Activated T-helper 1 cell treated with anti-CD3 and anti-CD28 coated beads, Interleukin-2, amount 50 U/mL, for 16 hours (primary cell): ENCODE results near the gene POU3F2.

Source experiments
- DNase-seq, 2 donors: peaks; one replicate each; pipeline ENCODE4 v3.0.0-alpha.2; 2020; ENCODE audit warnings: low read depth in 1 of 2, low spot score in 1 of 2

POU3F2 gene

DNA sequence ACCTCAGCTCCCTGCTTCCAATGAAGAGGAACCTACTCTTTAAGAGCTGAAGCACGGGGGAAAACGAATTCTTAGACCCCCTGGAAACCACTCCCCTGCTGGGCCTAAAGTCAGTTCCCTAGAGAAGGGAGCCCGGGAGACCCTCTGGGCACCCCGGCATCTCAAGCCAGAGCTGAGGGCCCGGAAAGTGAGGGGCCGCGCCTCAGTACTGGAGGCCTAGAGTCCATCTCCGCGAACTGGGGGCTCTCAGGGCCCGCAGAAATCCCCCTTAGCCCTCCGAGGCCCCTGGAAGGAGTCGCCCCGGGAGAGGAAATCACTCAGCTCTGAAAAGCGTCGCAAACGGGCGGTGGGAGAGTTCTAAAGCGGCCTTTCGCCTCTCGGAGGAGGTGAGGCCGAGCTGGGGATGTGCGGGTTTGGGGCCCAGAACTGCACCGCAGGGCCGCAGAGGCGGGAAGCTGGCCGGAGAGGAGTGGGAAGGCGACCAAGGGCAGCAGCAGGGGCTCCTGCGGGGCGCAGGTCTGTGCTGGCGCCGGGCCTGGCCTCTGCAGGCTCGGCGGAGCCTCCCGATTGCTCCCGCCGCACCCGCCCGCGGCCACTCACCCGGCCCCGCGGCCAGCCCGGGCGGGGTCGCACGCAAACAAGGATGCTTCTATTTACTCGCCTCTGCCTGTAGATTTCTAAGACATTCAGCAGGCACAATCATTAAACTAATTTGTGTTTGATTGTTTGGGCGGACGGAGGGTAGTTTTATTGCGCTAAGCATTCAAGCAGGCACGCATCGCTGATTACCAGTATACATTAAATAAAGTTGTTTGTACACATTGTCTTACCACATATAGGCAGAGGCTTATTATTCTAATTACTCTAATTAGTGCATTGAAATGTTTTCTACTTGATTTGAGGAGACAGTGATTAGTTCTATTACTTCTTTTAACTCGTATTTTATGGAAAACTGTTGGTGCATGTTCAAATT lies 9.2 kb downstream of the POU3F2 start:
- DNase-seq = no peak

DNA sequence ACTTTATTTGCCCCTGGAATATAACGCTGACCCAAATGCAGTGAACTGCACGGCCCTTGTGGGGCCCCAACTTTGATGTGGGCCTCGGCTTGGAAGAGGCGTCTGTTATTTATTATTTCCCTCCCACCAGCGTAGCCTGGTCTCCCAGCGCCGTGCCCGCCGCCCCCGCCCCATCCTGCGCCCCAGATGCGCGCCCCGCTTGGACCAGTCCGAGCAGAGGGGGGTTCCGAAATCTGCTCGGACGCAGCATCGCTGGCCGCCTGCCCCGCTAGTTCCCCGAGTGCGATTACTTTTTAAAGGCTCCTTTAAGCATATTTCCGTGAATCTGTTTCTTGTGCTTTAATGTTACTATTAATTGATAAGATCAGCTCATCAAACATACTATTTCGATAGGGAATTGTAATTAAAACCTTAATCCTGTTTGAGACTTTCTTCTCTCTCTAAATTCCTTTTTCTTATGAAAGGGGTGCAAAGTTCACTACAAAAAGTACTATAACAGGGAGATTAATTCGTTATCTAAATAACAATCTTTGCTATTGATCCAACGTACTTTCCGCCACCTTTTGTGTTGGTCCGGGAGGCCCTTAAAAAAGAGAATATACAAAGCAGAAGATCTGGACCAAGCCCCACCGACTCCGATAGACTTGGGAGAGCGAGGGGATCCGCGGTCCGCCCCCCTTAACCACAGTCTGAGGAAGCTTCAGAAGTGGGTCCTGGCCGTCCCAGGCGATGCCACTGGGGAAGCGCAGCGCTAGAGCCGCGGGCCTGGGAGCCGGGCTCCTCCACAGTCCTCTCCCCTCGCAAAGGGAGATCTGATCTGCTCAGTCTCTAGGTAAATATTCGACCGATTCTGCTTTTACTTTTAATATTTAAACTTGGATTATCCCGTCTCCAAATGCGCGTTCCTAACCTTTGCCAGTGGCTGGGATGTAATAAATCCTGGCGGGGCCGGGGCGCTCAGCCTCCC lies 10.2 kb downstream of the POU3F2 start:
- no peak for DNase-seq

DNA sequence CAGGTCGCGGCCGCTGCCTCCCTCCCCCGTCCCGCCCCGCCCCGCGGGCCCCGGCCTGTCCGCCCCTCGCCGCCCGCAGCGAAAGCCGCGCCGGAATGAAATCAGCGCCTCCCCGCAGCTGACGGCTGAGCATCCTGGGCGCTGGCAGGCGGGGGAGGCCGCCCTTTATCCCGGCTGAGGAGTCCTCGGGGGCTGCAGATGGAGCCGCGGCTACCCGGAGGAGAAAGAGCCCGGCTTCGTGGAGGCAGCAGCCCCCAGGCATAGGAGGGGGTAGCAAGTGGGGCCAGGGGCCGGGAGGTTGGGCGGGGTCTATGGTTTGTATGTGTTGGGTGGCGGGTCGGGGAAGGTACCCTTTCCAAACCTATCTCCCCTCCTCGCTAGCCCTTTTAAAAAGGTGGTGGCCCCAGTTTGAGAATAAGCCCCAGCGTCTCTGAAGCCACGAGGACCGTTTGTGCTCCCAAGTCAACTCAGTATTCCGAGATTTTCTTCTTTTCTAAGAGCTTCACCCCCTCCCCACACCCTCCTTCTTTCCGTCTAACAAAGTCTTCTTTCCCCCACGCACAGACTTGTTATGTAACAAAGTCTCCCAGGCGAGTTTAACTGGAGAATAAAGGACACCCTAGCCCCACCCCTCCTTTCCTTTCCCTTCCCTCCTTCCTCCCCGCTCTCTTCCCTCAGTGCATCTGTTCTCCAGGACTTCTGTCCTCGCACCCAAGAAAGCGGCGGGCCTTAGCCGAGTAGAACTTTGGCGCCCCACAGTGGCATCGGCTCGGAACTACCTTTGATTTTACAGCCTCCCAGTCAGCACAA lies 11.0 kb downstream of the POU3F2 start:
- no peak for DNase-seq

DNA sequence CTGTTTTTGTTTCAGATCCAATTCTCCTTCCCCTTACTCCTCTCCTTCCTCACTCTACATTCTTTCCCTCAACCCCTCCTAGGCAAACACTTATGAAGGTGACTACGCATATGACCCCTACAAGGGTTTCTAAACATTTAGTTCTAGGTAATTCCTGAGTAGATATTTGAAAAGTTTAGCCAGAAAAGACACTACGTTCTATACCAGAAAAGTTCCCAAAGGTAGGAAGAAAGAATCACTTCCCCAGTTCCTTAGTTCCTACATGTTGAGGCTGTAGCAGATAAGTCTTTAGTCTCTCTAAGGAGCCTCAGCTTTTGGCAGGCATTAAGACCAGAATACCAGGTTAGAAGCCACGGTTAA lies 11.6 kb downstream of the POU3F2 start:
- DNase-seq = no peak

DNA sequence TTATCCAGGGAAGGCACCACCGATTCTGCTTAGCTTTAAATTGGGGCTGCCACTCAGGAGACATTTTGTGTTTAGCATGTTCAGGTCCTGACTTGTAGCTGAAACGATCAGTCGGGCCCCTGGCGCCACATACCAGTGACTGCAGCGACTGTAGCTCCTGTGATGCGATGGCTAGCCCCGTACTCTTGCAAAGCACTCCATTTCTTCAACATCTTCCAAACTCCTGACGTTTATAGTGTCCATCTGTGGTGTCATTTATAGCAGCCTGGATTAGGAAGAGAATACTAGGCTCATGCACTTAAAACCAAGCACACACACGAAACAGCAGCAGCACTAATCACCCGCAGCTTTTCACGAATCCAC lies 13.0 kb downstream of the POU3F2 start:
- DNase-seq = no peak

DNA sequence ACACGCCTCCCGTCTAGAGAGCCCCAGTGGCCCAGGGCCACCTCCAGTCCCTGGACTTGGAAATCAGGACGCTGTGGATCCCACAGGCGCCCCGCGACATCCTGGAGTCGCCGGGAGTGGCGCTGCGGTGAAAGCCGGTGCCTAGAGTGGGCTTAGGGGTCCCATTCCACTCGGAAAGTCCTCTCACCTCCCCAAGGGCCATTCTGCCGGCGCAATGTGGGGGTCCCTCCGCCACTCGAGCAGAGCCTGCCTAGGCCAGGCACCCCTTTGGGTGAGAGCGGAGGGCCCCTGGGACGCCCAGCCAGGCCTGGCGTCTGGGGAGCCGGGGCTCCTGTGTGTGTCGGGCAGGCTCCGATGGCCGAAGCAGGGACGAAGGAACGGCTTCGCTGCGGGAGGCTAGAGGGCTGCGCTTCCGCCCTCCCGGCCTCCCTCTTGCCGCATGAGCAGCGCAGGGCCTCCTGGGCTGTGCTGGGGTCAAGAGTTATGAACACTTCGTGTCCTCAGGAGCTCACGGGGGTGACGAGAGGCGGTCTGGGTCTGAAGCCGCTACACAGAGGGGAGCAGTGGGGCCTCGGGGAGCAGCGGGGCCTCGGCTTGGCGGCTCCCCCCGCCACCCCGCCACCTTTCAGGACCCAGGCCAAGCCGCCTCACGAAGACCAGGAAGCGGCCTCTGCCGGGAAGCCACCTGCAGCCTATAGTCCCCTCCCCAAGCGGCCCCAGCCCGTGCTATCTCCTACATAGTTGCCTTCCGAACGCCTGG lies 13.6 kb downstream of the POU3F2 start:
- DNase-seq = no peak

DNA sequence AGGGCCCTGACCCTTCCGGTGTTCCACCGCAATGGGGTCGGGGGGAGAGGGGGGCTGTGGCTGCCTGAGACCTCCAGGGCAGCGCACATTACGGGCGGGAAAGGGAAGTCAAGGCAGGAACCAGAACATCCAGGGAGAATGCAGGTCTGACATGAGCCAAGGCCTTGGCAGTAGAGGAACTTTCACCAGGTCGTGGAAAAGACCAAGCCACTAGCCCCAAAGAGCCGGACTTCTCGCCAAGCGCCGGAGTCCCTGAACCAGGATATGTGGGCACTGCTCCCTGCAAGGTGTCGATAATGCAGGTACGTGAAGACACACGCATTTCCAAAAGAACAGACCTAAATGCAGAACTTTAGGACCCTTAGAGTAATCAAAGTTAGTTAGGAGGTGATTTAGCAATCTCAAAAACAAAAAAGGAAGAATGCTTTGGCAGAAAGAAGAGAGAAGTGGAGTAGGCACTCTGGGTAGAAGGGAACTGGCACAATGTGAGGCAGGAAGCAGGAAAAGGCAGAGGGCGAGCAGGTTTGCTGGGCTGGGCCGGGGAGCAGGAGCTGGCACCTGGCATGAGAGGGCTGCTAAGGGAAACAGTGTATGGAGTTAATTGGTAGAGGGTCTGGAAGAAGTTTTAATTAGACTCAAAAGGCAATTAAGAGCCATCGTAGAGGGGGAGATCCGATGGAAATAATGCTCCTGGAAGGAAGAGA lies 14.3 kb downstream of the POU3F2 start:
- no peak for DNase-seq

DNA sequence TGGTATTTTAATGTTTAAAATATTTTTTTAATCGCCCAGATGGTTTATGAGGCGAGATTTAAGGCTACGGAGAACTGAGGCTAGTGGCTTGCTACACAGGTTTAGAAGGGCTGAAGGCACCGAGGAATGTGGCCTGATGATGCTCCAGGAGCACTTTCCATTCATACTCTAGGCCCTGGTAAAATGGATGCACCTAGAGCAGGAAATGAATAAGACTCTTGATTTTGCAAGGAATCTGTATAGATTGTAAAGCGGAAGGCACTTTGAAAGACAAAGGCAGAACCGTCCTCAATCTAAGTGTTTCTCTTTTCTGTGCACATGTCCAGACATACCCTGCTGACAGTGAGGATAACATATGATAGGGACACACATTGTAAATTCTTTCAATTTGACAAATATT lies 30.1 kb downstream of the POU3F2 start:
- DNase-seq = no peak

DNA sequence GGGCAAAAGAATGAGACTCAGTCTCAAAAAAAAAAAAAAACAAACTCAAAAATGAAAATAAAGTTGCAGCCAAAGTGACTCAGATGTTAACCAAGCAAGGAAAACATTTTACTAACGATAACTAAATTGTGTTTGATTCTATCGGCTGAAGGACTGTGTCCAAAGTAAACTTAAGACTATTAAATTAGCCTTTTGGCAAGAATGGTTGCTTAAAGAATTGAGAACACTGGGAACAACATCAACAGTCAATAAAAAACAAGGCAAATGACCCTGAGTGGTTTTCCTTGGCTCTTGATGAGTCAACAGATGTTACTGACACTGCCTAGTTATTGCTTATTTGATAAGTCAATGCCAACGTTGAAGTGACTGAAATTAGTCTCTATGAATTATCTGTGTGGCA lies 36.7 kb downstream of the POU3F2 start:
- no peak for DNase-seq

DNA sequence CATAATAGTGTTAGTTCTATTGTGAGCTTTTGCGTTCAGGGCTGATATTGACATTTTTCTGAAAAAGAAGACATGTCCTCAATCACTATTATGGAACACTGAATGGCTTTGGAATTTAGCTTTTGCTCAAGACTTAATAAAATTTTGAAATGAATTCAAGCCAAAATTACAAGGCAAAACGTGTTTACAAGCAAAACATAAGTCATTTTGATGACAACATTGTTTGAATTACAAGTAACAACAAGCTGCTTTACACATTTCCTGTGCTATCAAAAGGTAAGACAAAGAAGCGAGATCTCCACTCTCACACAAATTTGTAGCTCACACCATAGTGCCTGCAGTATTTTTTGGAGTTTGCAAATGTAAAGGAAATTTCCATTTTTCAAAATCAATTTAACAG lies 37.4 kb downstream of the POU3F2 start:
- no peak for DNase-seq

DNA sequence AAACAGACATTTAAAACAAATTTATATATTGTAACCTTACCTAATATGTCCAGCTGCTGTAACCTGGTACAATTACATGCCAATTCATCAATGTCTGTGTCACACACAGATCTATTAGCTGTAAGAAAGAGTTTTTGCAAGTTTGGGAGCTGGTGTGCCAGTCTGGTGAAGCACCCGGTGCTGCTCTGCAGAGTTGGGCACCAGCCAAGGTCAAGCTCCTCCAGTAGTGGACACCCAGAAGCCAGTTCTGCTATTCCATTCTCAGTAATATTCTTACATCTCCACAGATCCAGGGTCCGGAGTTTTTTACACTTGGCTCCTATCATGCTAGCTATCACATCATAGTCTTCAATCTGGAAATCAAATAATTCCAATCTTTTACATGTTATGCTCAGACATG lies 41.0 kb downstream of the POU3F2 start:
- DNase-seq = no peak

DNA sequence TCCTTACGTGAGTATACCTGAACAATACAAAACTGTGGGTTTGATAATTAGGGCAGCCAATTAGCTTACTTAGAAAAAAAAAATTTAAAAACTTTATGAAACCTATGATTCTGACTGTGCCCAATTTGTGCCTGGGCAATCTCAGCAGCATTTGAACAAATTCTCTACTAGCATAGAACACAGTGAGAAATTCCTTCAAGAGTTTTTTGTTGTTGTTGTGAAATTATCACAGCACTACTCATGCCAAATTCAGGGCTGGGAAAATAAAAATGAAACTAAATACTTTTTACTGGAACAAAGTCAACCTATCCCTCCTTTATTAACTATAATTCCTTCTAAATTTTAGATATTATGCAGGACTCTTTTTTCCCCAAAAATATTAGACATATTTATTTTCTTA lies 42.9 kb downstream of the POU3F2 start:
- DNase-seq = no peak

DNA sequence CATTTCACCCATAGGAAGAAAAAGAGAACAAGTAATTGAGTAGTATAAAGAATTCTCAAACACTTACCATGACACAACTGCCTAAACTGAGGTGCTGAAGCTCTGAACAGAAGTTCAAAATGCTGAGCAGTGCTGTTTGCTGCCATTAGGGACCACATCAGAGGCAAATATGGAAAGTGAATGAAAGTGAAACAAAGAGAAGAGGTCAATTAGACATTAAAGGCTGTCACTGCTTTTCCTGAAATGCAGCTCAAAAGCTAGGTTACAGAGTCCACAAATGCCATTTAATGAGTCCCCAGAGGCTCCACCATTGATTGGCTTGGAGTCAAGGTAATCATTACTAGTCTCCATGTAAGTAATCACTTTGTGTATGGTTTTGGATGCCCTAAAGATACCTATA lies 46.1 kb downstream of the POU3F2 start:
- DNase-seq = no peak

DNA sequence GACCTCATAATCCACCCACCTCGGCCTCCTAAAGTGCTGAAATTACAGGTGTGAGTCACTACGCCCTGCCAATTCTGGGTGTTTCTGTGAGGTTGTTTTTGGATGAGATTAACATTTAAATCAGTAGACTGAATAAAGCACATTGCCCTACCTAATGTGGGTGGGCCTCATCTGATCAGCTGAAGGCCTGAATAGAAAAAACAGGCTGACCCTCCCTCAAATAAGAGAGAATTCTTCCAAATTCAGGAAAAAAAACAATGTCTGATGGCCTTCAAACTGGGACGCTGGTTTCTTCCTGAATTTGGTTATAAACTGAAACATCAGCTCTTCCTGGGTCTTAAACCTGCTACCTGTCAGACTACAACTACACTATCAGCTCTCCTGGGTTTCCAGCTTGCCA lies 51.0 kb downstream of the POU3F2 start:
- DNase-seq = no peak

DNA sequence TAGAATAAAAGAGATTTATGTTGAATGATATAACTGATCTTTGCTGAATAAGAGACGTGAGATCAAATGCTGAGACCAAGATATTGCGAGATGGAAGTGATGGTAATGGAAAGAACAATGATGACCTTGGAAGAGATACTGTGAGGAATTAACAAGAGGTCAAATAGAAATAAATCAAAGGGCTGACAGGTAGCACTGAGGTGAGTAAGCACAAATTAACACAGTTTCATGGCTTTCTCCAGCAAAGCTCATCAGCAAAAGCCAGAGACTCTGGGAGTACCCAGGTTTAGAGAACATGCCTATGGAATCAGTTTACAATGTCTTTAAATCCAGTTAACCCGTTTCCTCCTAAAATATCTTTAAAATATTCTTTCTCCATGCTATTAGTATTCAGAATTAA lies 53.3 kb downstream of the POU3F2 start:
- no peak for DNase-seq
